ENCODE measurements around the gene PYCR2. TPM values are rescaled to one million over a fixed set of nuclear protein-coding genes. Genes with fewer than 3 reads are reported as not detected.

PYCR2 gene
- total and polyA plus RNA-seq, 2 experiments from 2014 or later, result 45.1 to 75.9 TPM

DNA sequence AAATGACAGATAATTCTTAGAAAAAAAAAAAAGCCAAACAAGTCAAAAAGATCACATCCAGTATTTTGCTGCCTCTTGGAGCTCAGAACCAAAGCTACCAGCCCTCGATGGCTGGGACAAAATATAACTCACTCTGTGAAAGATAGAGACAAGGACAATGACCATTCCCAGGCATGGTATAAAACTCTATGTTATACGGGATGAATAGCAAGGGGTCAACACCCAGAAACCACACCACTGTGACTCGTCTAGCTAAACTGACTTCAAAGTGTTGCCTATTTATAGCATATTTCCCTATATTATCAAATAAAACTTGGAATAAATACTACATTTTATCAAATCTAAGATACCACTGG, 52.0 kb downstream of the PYCR2 start:
- Histone ChIP-seq H3K4me3 (no peak overlapping the region), H3K9me3 (ENCODE audit: low read depth) (no peaks in the 10 kb centered on the region), H3K27ac (no peak overlapping the region), H3K4me1 (ENCODE audit: low read depth) (no peaks in the 10 kb centered on the region), H3K36me3 (peaks cover 11% of the 10 kb centered on the region), H3K27me3 (no peaks in the 10 kb centered on the region)
- no peak for TF ChIP-seq CTCF (IDR thresholded peaks at IDR 0.05; ENCODE audit: low read depth, low read length)
- no peak for DNase-seq (ENCODE audit: low read depth in 1 of 2, low spot score in 1 of 2)

GRCh38 chr1:225871359-225872074, 52.5 kb downstream of the PYCR2 start:
- Histone ChIP-seq H3K27ac (no peak overlapping the region), H3K36me3 (peaks cover 11% of the 10 kb centered on the region)
- no peak for TF ChIP-seq CTCF (IDR thresholded peaks at IDR 0.05; ENCODE audit: low read depth, low read length)

DNA sequence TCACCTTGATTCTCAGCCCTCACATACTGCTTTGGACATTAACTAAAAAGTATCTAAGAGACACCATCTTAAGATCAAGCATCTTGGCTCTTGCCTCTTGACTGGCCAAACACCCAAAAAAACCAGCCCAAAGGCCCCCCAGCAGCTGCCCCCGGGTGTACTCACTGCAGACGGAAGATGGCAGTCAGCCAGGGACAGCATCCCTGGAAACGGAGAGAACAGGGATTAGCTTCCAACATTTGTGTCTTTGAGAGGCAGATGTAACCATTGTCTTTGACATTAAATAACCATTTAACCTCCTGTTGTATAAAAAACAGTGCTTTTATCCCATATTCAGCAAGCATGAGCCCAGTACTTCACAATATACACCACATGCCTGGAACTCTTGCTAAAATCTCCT, 53.1 kb downstream of the PYCR2 start:
- DNase-seq (ENCODE audit: low read depth in 1 of 2, low spot score in 1 of 2), result no peak
- no peak for TF ChIP-seq CTCF (IDR thresholded peaks at IDR 0.05; ENCODE audit: low read depth, low read length)
- peaks cover 11% of the 10 kb centered on the region for H3K36me3 ChIP-seq

More at GRCh38 chr1:225871359-225872074, 52.5 kb downstream of the PYCR2 start:
- H3K9me3 ChIP-seq (ENCODE audit: low read depth), result no peaks in the 10 kb centered on the region
- DNase-seq (ENCODE audit: low read depth in 1 of 2, low spot score in 1 of 2), result no peak
- H3K4me1 ChIP-seq (ENCODE audit: low read depth), result no peaks in the 10 kb centered on the region
- no peak overlapping the region for H3K4me3 ChIP-seq
- H3K27me3 ChIP-seq, result no peaks in the 10 kb centered on the region

More for the DNA sequence above, 53.1 kb downstream of the PYCR2 start:
- Histone ChIP-seq H3K4me3 (no peak overlapping the region), H3K27ac (no peak overlapping the region), H3K9me3 (ENCODE audit: low read depth) (no peaks in the 10 kb centered on the region), H3K27me3 (no peaks in the 10 kb centered on the region), H3K4me1 (ENCODE audit: low read depth) (no peaks in the 10 kb centered on the region)

Other genes starting within 250 kb of the PYCR2 start
- gene SRP9, start 146.4 kb downstream of the PYCR2 start, total RNA-seq, result 167 and 241 TPM in 2 replicates
- gene SRP9, start 146.4 kb downstream of the PYCR2 start, polyA plus RNA-seq, result 435 and 466 TPM in 2 replicates
- gene EPHX1, start 114.1 kb downstream of the PYCR2 start, total RNA-seq, result 15.8 and 18.0 TPM in 2 replicates
- gene EPHX1, start 114.1 kb downstream of the PYCR2 start, polyA plus RNA-seq, result 18.7 and 33.8 TPM in 2 replicates
- 17.0 and 37.0 TPM in 2 replicates for gene TMEM63A, start 41.9 kb downstream of the PYCR2 start, total RNA-seq
- gene TMEM63A, start 41.9 kb downstream of the PYCR2 start, polyA plus RNA-seq, result 19.3 and 34.2 TPM in 2 replicates
- gene LEFTY1, start 35.1 kb downstream of the PYCR2 start, total RNA-seq, result 0.83 TPM in 1 of 2 replicates, not detected in the other
- 0.25 TPM in 1 of 2 replicates, not detected in the other for gene LEFTY1, start 35.1 kb downstream of the PYCR2 start, polyA plus RNA-seq
- gene LEFTY2, start 17.0 kb upstream of the PYCR2 start, total RNA-seq, result 4.0 and 14.0 TPM in 2 replicates
- 2.7 and 9.0 TPM in 2 replicates for gene LEFTY2, start 17.0 kb upstream of the PYCR2 start, polyA plus RNA-seq
- 16.1 and 21.1 TPM in 2 replicates for gene SDE2, start 75.1 kb upstream of the PYCR2 start, total RNA-seq
- 17.6 and 28.3 TPM in 2 replicates for gene SDE2, start 75.1 kb upstream of the PYCR2 start, polyA plus RNA-seq
- 439 and 725 TPM in 2 replicates for gene H3-3A, start 138.5 kb upstream of the PYCR2 start, total RNA-seq
- 837 and 907 TPM in 2 replicates for gene H3-3A, start 138.5 kb upstream of the PYCR2 start, polyA plus RNA-seq